IPS-NIHi7 (cell line): ENCODE data around the gene IVNS1ABP.
"Not testable (repeated sequence)": the region's sequence is repeated elsewhere in the genome, so short reads cannot be mapped to it uniquely, and the experiment has no call there.

Experiments used
- DNase-seq: peaks from one replicate; pipeline ENCODE4 v3.0.0; 2012; ENCODE audit warnings: mixed read lengths; ENCODE audit errors: extremely low spot score

Gene IVNS1ABP

GRCh38 chr1:185334182-185334581, 17.1 kb upstream of the IVNS1ABP start:
- no peak for DNase-seq

- no peak for DNase-seq
These were observed 11.2 kb upstream of the IVNS1ABP start for GRCh38 chr1:185328255-185328654.

- DNase-seq = no peak
These were observed 8.4 kb upstream of the IVNS1ABP start for GRCh38 chr1:185325413-185325812.

GRCh38 chr1:185324118-185324517, 7.1 kb upstream of the IVNS1ABP start:
- DNase-seq = no peak

- no peak for DNase-seq
These were observed 5.6 kb upstream of the IVNS1ABP start for GRCh38 chr1:185322636-185323035.

GRCh38 chr1:185321653-185322221, 4.7 kb upstream of the IVNS1ABP start:
- DNase-seq = not testable (repeated sequence)

GRCh38 chr1:185321104-185321503, 4.1 kb upstream of the IVNS1ABP start:
- DNase-seq = not testable (repeated sequence)

GRCh38 chr1:185319139-185319475, 2.1 kb upstream of the IVNS1ABP start:
- DNase-seq = no peak

- no peak for DNase-seq
These were observed 1.5 kb upstream of the IVNS1ABP start for GRCh38 chr1:185318431-185319138.

GRCh38 chr1:185317886-185318310, 855 bp upstream of the IVNS1ABP start:
- DNase-seq = peak; percentile 39

- DNase-seq = peak; percentile 80
These were observed 645 bp downstream of the IVNS1ABP start for GRCh38 chr1:185316163-185317033.

GRCh38 chr1:185315445-185316071, 1.5 kb downstream of the IVNS1ABP start:
- DNase-seq = no peak

GRCh38 chr1:185314411-185314810, 2.6 kb downstream of the IVNS1ABP start:
- DNase-seq = no peak

- DNase-seq = no peak
These were observed 4.5 kb downstream of the IVNS1ABP start for GRCh38 chr1:185312361-185313138.

GRCh38 chr1:185311589-185312225, 5.3 kb downstream of the IVNS1ABP start:
- DNase-seq = no peak

GRCh38 chr1:185309566-185309965, 7.5 kb downstream of the IVNS1ABP start:
- DNase-seq = no peak

- DNase-seq = no peak
These were observed 8.9 kb downstream of the IVNS1ABP start for GRCh38 chr1:185308126-185308525.

- DNase-seq = no peak
These were observed 11.6 kb downstream of the IVNS1ABP start for GRCh38 chr1:185305419-185305818.

GRCh38 chr1:185300152-185300551, 16.9 kb downstream of the IVNS1ABP start:
- DNase-seq = no peak

GRCh38 chr1:185297982-185298381, 19.1 kb downstream of the IVNS1ABP start:
- no peak for DNase-seq

GRCh38 chr1:185295091-185295490, 22.0 kb downstream of the IVNS1ABP start:
- DNase-seq = no peak
